CD4-positive, alpha-beta T cell treated with Interleukin-17A for 1 hour (primary cell): ENCODE measurements around the gene ZNF778.
"Not testable (repeated sequence)": the region's sequence is repeated elsewhere in the genome, so short reads cannot be mapped to it uniquely, and the experiment has no call there.

Source experiments
- DNase-seq: peaks from one replicate; pipeline ENCODE4 v3.0.0-alpha.2; 2020

The ZNF778 gene

GRCh38 chr16:89257757-89258465 is 40.4 kb downstream of the ZNF778 start:
- no peak for DNase-seq

- DNase-seq, result not testable (repeated sequence)
Measured at GRCh38 chr16:89259901-89260300, 42.4 kb downstream of the ZNF778 start.

GRCh38 chr16:89261691-89262563 is 44.4 kb downstream of the ZNF778 start:
- DNase-seq, result no peak

GRCh38 chr16:89264800-89265550 is 47.5 kb downstream of the ZNF778 start:
- DNase-seq, result no peak

GRCh38 chr16:89265647-89266046 is 48.1 kb downstream of the ZNF778 start:
- no peak for DNase-seq

GRCh38 chr16:89266521-89267134 is 49.1 kb downstream of the ZNF778 start:
- DNase-seq, result no peak

GRCh38 chr16:89267746-89268145 is 50.2 kb downstream of the ZNF778 start:
- not testable (repeated sequence) for DNase-seq

GRCh38 chr16:89268585-89268984 is 51.1 kb downstream of the ZNF778 start:
- DNase-seq, result no peak

GRCh38 chr16:89268987-89269735 is 51.7 kb downstream of the ZNF778 start:
- no peak for DNase-seq

- no peak for DNase-seq
Measured at GRCh38 chr16:89269805-89270665, 52.5 kb downstream of the ZNF778 start.

- DNase-seq, result no peak
Measured at GRCh38 chr16:89270666-89271345, 53.3 kb downstream of the ZNF778 start.

- no peak for DNase-seq
Measured at GRCh38 chr16:89272631-89273030, 55.1 kb downstream of the ZNF778 start.

GRCh38 chr16:89273741-89274472 is 56.4 kb downstream of the ZNF778 start:
- no peak for DNase-seq

GRCh38 chr16:89274561-89275283 is 57.2 kb downstream of the ZNF778 start:
- no peak for DNase-seq

GRCh38 chr16:89275284-89275584 is 57.7 kb downstream of the ZNF778 start:
- no peak for DNase-seq

GRCh38 chr16:89275837-89276720 is 58.6 kb downstream of the ZNF778 start:
- DNase-seq, result no peak

- no peak for DNase-seq
Measured at GRCh38 chr16:89277049-89277448, 59.5 kb downstream of the ZNF778 start.

- no peak for DNase-seq
Measured at GRCh38 chr16:89277641-89278341, 60.3 kb downstream of the ZNF778 start.
